Posterior cingulate gyrus (tissue), 11 donors: Measurements from ENCODE around the gene REM2.

Experiments used
- DNase-seq, 10 donors: peaks; one replicate each; pipeline versions ENCODE4 v3.0.0 to v3.0.0-alpha.2; 2020 to 2021; ENCODE audit warnings: mixed read lengths in 3 of 10
- intact Hi-C: fragments of 100-400 bp; cut with DNase I; formaldehyde crosslinking; loops from one replicate; pipeline ENCODE4 v1.15.1; 2023

Gene REM2

DNA sequence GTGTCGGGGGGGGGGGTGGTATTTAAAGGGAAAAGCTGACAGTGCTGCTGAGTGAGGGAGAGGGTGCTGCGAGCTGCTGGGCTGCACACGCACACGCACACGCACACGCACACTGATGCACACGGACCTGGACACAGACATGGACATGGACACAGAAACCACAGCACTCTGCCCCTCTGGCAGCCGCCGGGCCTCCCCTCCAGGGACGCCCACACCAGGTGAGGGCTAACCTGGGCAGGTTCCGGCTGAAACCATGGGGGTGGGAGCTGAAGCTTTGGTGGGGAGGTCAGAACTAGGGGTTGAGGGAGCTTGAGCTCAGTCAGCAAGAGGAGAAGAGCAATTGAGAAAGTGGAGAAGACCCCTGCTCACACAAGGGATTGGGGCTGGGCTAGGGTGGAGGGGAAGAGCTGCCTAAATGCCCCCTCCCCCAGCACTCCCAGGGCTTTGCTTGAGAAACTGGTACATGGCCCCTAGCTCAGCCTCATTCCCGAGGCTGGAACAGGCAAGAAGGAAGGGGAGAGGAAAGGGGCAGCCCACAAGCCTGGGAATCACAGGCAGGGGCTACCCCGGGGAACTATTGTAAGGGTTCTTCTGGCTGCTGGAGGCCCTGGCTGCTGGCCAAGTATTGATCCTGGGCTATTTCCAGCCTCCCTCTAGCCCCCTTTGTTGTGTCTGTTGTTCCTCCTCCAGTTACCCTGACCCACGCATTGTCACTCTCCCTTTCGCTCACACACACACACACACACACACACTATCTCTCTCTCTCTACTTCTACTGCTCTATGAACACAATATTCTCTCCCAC lies at the start of gene REM2:
TSS of gene REM2 (plus strand) at position 50 of the 804 bp plus-strand sequence. CDS start at position 116, 66 bp downstream.
- DNase-seq, result no peak
- intact Hi-C loops, result no loop called here

DNA sequence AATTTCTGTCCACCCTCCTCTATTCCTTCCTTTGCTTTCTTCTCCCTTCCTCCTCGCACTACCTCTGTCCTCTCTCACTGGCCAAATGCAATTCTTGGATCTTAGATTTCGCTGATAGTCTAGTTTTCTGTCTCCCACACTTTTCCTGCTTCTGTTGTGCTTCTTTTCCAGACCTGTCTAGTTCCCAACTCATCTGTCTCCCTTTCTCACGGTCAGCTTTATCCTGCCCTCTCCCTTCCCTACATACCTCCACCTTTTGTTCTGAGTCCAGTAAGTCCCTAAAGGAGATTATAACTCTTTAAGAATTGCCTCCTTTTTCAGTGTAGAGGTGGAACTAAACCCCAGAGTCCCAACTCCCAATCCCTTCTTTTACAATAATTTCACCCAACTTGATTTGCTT lies 47.5 kb upstream of the REM2 start:
- intact Hi-C loops, result no loop called here
- no peak for DNase-seq

DNA sequence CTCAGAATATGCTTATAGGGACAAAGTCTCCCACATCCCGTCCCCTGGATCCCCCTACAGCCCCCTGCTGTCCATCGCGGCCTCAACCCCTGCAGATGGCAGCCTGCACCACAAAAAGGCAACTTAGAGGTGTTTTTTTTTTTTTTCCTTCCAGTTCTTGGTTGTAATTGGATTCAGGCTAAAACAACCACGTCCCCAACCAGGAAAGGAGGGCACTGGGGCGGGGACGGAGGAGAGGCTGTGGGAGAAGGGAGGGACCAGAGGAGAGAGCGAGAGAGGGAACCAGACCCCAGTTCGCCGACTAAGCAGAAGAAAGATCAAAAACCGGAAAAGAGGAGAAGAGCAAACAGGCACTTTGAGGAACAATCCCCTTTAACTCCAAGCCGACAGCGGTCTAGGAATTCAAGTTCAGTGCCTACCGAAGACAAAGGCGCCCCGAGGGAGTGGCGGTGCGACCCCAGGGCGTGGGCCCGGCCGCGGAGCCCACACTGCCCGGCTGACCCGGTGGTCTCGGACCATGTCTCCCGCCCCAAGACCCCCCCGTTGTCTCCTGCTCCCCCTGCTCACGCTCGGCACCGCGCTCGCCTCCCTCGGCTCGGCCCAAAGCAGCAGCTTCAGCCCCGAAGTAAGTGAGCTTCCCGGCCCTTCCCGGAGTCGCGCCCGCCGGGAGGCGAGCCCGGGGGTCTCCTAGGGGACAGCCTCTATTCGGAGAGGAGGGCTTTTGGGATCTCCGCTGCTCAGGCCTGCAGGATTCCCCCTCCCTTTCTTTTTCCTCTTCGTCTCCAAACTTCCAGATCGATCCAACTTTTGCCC lies 46.5 kb upstream of the REM2 start, which contains the start of gene MMP14:
TSS of gene MMP14 (plus strand) at position 285 of the 813 bp plus-strand sequence. CDS start at position 518, 233 bp downstream.
- intact Hi-C loops, result no loop called here
- DNase-seq, result peak in 3 of 10 donors; percentile 71 to 77 (median 72)

DNA sequence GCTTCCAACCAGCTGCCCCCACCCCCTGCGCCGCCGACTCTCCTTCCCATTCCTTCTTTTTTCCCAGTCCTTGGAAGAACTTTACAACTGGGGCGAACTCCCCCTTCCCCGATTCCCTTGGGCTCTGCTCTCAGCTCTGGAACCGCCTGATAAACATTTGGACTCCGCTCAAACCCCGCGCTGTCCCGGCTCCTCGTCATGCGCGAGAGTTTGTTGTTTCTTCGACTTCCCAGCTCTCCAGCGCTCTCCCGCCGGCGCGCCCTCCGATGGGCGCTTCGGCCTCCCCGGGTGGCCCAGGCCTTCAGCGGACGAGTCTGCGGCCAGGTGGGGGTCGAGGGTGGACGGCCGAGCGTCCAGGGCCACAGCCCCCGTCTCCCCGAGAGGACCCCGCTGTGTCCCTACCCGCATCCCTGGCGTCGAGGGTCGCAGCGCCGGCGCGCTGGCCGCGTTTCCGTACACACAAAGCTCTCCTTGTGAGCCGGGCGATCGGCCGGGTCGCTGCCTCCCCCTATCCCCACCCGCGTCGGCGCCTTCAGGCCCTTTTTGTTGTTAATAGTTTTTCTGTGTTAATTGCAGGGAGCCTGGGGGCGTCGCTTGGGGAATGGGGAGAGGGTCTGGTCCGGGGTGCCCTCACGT lies 45.8 kb upstream of the REM2 start:
- intact Hi-C loops, result no loop called here
- DNase-seq, result peak in 5 of 10 donors; percentile 32 to 88 (median 73)

DNA sequence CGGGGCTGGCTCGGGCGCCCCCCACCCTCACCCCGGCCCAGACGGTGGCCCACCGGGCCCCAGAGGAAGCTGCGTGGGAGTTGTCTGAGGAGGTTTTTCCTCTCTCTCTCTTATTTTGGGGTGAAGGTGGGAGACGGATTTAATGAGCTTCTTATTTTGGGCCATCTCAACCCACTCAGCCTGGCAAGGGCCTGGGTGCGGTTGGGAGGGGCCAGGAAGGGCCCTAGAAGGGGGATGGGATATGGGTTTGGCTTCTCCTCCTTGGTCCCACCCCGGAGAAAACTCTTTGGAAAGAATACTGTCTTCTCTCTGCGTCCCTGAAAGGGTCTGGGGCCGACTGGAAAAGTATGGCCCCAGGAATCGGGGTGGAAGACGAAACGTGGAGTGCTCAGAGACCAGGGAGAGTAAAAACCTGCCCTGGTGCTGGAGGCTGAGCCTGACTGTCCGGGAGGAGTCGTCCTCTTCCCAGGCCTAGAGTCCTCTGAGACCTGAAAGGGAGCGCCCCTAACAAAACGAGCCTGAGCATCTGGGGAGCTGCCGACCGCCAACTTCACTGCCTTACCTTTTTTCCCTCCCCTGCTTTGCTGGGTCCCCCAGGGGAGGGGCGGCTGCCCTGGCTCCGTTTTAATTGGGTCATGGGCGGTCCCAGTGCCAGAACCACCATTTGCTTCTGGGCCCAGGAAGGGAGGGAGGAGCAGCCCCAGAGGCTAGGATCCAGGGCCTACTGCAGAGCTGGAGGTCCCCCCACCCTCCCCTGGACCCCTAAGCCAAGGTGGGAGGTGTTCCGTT lies 45.1 kb upstream of the REM2 start:
- intact Hi-C loops, result no loop called here
- DNase-seq, result peak in 2 of 10 donors; percentile 29 to 81

GRCh38 chr14:22838631-22839041 lies 44.4 kb upstream of the REM2 start:
- peak in 1 of 10 donors; percentile 64 for DNase-seq
- intact Hi-C loops, result no loop called here

GRCh38 chr14:22839159-22839779 lies 43.8 kb upstream of the REM2 start:
- peak in 1 of 10 donors; percentile 70 for DNase-seq
- intact Hi-C loops, result no loop called here

DNA sequence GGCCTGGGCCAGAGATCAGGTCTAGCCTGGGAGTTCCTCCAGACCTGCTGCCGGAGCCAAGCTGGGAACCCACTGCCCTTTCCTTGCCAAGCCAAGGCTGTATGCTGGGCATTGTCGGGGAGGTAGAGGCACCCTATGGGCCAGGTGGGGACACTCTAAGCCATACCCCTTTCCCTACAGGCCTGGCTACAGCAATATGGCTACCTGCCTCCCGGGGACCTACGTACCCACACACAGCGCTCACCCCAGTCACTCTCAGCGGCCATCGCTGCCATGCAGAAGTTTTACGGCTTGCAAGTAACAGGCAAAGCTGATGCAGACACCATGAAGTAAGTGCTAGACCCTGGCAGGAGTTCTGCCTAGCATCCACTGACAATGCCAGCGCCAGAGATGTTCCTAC lies 41.7 kb upstream of the REM2 start:
- intact Hi-C loops, result no loop called here
- DNase-seq, result peak in 1 of 10 donors; percentile 49

DNA sequence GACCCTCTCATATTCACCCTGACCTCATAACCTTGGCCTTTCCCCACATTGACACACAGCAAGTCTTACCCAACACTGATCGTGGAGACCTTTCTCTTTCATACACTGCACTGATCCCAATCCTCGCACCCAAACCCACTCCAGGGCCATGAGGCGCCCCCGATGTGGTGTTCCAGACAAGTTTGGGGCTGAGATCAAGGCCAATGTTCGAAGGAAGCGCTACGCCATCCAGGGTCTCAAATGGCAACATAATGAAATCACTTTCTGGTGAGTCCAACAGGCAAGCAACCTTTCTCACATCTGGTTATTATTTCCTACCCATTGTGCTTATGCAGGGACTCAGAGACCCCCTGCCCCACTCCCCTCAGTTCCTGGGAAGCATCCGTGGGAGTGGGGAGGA lies 41.3 kb upstream of the REM2 start:
- intact Hi-C loops, result no loop called here
- DNase-seq, result peak in 1 of 10 donors; percentile 51

- DNase-seq, result peak in 1 of 10 donors; percentile 70
- intact Hi-C loops, result no loop called here
Observed at GRCh38 chr14:22842211-22843122, 40.6 kb upstream of the REM2 start.

DNA sequence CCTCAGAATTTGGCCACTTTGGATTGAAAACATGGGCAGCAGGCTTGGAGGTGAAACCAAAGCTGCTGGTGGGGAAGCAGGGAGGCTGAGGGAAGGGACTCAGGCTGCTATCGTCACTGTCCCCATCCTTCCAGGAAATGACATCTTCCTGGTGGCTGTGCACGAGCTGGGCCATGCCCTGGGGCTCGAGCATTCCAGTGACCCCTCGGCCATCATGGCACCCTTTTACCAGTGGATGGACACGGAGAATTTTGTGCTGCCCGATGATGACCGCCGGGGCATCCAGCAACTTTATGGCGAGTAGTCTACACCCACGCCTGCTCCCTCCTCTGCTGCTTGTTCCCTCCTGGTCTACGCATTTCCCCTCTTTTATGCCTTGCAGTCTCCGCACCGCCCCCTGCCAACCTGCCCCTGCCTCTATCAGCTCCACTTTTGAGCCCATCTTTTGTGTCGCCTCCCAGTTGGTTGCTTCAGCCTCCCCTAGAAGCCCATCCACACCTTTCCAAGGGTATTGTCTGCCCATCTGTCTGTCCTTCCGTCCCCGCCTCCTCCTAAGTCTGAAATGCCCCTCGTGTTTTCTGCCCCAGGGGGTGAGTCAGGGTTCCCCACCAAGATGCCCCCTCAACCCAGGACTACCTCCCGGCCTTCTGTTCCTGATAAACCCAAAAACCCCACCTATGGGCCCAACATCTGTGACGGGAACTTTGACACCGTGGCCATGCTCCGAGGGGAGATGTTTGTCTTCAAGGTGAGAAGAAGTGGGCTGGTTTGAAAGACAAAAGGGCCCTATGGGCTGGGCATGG lies 39.7 kb upstream of the REM2 start:
- peak in 1 of 10 donors; percentile 61 for DNase-seq
- intact Hi-C loops, result no loop called here

DNA sequence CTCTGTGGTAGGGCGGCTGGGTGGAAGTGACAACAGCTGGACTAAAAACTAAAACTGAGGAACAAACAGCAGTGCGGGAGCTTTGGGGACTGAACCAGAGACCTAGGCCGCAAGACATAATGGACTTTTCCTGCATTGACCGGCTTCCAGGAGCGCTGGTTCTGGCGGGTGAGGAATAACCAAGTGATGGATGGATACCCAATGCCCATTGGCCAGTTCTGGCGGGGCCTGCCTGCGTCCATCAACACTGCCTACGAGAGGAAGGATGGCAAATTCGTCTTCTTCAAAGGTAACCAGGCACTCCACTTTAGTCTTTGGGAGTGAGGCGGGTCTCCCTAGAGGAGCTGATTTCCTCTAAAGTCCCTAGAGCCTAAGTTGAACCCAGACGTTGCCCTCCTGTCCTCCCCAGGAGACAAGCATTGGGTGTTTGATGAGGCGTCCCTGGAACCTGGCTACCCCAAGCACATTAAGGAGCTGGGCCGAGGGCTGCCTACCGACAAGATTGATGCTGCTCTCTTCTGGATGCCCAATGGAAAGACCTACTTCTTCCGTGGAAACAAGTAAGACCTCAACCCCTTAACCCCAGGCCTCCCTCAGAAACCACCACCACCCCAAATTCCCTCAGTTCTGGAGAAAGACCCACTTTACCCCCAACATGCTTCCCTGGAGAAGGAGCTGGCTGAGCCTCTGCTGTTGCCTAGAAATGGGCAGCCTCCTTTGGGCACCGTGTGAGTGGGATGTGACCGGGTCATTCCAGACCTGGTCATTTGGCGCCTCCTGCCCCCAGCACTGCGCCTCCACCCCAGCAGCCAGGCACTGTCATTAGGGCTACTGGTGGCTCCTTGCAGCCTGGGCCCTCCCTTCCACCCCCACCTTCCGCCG lies 38.6 kb upstream of the REM2 start:
- DNase-seq, result peak in 1 of 10 donors; percentile 59
- intact Hi-C loops, result no loop called here

- intact Hi-C loops, result no loop called here
- DNase-seq, result peak in 1 of 10 donors; percentile 30
Observed at GRCh38 chr14:22845103-22845394, 38.0 kb upstream of the REM2 start.

- intact Hi-C loops, result no loop called here
- peak in 2 of 10 donors; percentile 73 to 75 for DNase-seq
Observed at GRCh38 chr14:22845821-22846625, 37.0 kb upstream of the REM2 start.

DNA sequence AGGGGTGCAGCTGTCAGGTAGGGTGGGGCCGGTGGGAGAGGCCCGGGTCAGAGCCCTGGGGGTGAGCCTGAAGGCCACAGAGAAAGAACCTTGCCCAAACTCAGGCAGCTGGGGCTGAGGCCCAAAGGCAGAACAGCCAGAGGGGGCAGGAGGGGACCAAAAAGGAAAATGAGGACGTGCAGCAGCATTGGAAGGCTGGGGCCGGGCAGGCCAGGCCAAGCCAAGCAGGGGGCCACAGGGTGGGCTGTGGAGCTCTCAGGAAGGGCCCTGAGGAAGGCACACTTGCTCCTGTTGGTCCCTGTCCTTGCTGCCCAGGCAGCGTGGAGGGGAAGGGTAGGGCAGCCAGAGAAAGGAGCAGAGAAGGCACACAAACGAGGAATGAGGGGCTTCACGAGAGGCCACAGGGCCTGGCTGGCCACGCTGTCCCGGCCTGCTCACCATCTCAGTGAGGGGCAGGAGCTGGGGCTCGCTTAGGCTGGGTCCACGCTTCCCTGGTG lies 36.2 kb upstream of the REM2 start:
- intact Hi-C loops, result no loop called here
- peak in 1 of 10 donors; percentile 63 for DNase-seq
